ENCODE measurements around the gene IGF2R.

DNA sequence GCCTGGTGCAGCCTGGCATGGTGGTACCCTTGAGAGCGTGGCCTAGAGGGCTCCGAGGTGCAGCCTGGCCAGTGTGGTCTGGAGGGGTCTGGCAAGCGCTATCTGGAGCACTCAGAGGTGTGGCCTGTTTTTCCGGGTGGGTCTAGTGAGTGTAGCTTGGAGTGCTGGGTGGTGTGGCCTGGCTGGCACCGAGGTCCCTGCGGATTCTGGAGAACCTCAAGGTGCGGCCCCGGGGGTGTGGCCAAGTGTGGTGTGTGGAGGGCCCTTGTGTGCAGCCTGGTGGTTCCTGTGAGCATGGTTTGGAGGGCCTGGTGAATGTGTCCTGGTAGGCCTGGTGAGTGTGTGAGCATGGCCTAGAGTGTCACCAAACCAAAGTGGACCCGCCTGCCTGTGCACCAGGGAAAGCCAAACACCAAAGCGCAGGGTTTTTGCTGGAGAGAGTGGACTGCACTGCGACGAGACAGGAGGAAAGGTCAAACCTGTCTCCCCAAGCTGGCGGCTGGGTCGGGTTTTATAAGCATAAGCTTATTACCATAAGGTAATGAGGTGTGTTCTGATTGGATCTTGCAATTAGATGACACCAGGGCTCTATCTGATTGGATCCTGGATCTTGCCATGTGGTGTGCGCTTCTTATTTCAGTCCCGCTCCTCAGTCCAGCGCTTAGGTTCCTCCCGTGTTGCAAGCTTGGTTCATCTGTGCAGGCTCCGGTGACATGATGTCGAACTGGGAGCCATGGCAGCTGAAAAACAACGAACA is 35.7 kb downstream of the IGF2R start:
- TF ChIP-seq, protein P1, sequence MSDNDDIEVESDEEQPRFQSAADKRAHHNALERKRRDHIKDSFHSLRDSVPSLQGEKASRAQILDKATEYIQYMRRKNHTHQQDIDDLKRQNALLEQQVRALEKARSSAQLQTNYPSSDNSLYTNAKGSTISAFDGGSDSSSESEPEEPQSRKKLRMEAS (IDR thresholded peaks at IDR 0.05) = no peak
- TF ChIP-seq TCF12 (IDR thresholded peaks at IDR 0.05; ENCODE audit: low read depth) = no peak
- TF ChIP-seq YY1 (IDR thresholded peaks at IDR 0.05; ENCODE audit: low read depth) = no peak
- TF ChIP-seq EP300 (IDR thresholded peaks at IDR 0.05; ENCODE audit: borderline replicate concordance) = no peak
- no peak for TF ChIP-seq RAD21 (IDR thresholded peaks at IDR 0.05; ENCODE audit: low read depth)
- TF ChIP-seq REST (IDR thresholded peaks at IDR 0.05; ENCODE audit: low read depth) = no peak

Measured in Ishikawa (cell line).